Neural crest cell (in vitro differentiated cells): ENCODE results near the gene ZNF618. TPM values are rescaled to one million over a fixed set of nuclear protein-coding genes. Genes with fewer than 3 reads are reported as not detected.
A peak's percentile ranks its signal among the peaks of the same experiment; 100 is the strongest.

Source experiments
- DNase-seq: peaks from one replicate; pipeline ENCODE4 v3.0.0; 2021; ENCODE audit warnings: low read depth, mixed read lengths, low spot score
- H3K27ac Mint-ChIP-seq: one replicate; pipeline ENCODE4 v1.8.0; 2021; ENCODE audit warnings: mild to moderate bottlenecking, mixed read lengths; ENCODE audit not compliant: unreplicated experiment
- H3K27me3 Mint-ChIP-seq: 2 replicates; pipeline ENCODE4 v1.8.0; 2021; ENCODE audit warnings: low read depth, mild to moderate bottlenecking, mixed read lengths
- H3K36me3 Mint-ChIP-seq: 2 replicates; pipeline ENCODE4 v1.8.0; 2021; ENCODE audit warnings: low read depth, mild to moderate bottlenecking, mixed read lengths
- H3K4me1 Mint-ChIP-seq: 2 replicates; pipeline ENCODE4 v1.8.0; 2021; ENCODE audit warnings: mixed read lengths
- H3K4me3 Mint-ChIP-seq: one replicate; pipeline ENCODE4 v1.8.0; 2021; ENCODE audit warnings: mild to moderate bottlenecking, mixed read lengths
- H3K9me3 Mint-ChIP-seq: 2 replicates; pipeline ENCODE4 v1.8.0; 2021; ENCODE audit warnings: mixed read lengths
- total RNA-seq: library from RNA; stranded (reverse); gene quantifications from 2 replicates; pipeline ENCODE4 v1.2.1, GENCODE V29; 2021
- TF ChIP-seq, protein P1 (sequence below): fragments of 200-600 bp; sonication (generic); conservative IDR thresholded peaks from 2 replicates; pipeline ENCODE4 v1.5.0; 2021; ENCODE audit warnings: antibody characterized with exemption, mild to moderate bottlenecking

The ZNF618 gene
- total RNA-seq, 1 donor from 2014 or later = 60.8 TPM

DNA sequence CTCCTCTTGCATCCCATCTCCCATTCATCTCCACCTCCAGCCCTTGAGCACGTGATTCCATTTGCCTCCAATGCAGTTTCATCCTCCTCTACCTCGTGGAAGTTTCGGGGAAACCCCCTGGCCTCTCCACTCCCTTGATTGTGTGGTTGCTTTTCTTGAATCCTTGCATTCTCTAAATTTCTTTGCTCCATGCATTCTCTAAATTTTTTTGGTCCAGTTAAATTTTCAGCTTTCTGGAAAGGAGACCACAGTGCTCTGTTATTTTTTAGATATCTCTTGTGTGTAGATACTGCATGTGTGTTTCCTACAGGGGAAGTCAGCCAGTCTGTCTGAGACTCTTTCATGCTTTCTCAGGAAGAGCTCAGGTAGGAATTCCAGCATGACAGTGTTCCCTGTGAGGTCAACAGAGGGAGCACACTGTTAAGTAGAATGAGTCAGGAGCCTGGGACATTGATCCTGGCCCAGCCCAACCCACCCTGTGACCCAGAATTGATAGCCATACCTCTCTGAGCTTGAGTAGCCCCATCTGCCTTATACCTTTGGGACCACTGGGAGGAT lies 149.2 kb downstream of the ZNF618 start:
- H3K4me1 Mint-ChIP-seq = no peaks in the 10 kb centered on the region
- TF ChIP-seq, protein P1, sequence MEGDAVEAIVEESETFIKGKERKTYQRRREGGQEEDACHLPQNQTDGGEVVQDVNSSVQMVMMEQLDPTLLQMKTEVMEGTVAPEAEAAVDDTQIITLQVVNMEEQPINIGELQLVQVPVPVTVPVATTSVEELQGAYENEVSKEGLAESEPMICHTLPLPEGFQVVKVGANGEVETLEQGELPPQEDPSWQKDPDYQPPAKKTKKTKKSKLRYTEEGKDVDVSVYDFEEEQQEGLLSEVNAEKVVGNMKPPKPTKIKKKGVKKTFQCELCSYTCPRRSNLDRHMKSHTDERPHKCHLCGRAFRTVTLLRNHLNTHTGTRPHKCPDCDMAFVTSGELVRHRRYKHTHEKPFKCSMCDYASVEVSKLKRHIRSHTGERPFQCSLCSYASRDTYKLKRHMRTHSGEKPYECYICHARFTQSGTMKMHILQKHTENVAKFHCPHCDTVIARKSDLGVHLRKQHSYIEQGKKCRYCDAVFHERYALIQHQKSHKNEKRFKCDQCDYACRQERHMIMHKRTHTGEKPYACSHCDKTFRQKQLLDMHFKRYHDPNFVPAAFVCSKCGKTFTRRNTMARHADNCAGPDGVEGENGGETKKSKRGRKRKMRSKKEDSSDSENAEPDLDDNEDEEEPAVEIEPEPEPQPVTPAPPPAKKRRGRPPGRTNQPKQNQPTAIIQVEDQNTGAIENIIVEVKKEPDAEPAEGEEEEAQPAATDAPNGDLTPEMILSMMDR = no peak
- DNase-seq = no peak
- H3K36me3 Mint-ChIP-seq = peaks cover 62% of the 10 kb centered on the region
- H3K27me3 Mint-ChIP-seq = no peaks in the 10 kb centered on the region
- H3K9me3 Mint-ChIP-seq = peaks cover 17% of the 10 kb centered on the region
- H3K4me3 Mint-ChIP-seq = peak overlapping the region; percentile 3
- H3K27ac Mint-ChIP-seq = peak overlapping the region; percentile 16

DNA sequence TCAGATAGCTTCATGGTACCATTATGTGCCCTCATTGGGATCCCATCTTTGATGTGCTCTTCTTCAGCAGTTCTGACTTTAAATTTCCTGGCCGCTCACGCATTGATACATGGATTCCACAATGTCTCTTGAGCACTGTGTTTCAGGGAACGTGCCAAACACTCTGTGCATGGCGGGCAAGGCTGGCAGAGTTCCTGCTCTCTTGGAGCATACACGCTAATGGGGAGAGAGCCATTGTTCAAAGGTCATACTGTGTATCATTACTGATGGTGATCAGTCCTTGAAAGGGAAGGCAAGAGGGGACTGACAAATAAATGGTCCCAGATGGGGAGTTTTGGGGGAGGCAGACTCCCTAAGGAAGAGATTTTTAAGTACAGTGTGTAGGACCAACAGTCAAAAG lies 149.7 kb downstream of the ZNF618 start:
- Mint-ChIP-seq H3K4me1 (no peaks in the 10 kb centered on the region), H3K4me3 (no peak overlapping the region), H3K27ac (no peak overlapping the region), H3K36me3 (peaks cover 59% of the 10 kb centered on the region), H3K9me3 (peaks cover 16% of the 10 kb centered on the region), H3K27me3 (no peaks in the 10 kb centered on the region)
- DNase-seq = no peak
- TF ChIP-seq, protein P1 = no peak

DNA sequence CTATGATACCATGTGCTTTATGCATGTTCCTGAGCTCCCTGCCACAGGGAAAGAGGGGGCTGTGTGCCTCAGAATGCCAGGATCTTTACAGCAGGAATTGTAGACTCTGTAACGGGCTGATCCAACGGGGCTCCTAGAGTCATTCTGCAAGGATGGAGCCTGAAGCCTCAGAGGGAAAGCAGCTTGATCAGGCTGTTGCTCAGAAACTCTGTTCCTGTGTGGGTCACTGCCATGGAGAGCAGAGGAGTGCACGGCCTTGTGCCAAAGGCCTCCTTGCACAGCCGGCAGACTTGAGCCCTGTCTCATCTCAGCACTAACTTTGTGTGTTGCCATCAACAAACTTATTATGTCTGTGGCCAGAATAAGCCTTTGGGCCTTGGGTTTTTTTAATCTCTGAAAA lies 150.2 kb downstream of the ZNF618 start:
- peak overlapping the region; percentile 43 for H3K27ac Mint-ChIP-seq
- peaks cover 16% of the 10 kb centered on the region for H3K9me3 Mint-ChIP-seq
- TF ChIP-seq, protein P1 = no peak
- H3K27me3 Mint-ChIP-seq = no peaks in the 10 kb centered on the region
- H3K4me1 Mint-ChIP-seq = no peaks in the 10 kb centered on the region
- peaks cover 57% of the 10 kb centered on the region for H3K36me3 Mint-ChIP-seq
- no peak for DNase-seq
- no peak overlapping the region for H3K4me3 Mint-ChIP-seq

GRCh38 chr9:114027159-114027862 lies 151.2 kb downstream of the ZNF618 start:
- H3K4me1 Mint-ChIP-seq = no peaks in the 10 kb centered on the region
- TF ChIP-seq, protein P1 = no peak
- H3K27me3 Mint-ChIP-seq = no peaks in the 10 kb centered on the region
- H3K36me3 Mint-ChIP-seq = peaks cover 49% of the 10 kb centered on the region
- DNase-seq = no peak
- no peak overlapping the region for H3K4me3 Mint-ChIP-seq
- peaks cover 10% of the 10 kb centered on the region for H3K9me3 Mint-ChIP-seq
- H3K27ac Mint-ChIP-seq = peak overlapping the region; percentile 94

DNA sequence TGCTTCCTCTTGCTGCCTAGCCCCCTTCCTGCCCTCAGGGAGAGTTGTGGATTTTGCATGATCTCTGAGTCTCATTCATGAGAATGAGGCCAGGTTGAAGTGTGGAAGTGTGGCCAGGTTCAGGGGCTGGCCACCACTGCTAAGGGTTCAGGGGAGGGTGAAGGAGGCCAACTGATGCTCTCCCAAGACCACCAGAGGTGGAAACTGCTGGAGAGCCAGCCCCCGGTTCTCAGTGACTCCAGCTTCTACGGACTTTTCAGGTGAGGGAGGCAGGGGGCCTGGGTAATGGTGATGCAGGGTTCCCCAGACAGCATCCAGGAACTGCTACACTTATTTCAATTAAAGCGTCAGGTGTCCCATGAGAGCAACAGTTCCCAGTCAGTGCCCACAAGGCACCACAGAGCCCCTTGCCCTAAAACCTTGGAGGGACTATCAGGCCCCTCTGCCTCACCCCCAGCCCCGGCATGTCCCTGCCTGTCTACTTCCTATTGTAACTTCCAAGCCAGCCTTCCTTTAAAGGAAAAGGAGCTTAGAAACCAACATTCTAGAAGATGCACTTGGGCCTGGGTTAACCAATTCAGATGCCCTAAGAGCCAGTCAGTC lies 151.9 kb downstream of the ZNF618 start:
- DNase-seq = no peak

More for the DNA sequence above, 151.9 kb downstream of the ZNF618 start:
- Mint-ChIP-seq H3K27me3 (no peaks in the 10 kb centered on the region), H3K4me1 (peaks cover 6% of the 10 kb centered on the region), H3K9me3 (peaks cover 5% of the 10 kb centered on the region), H3K4me3 (no peak overlapping the region), H3K27ac (no peak overlapping the region), H3K36me3 (peaks cover 43% of the 10 kb centered on the region)
- TF ChIP-seq, protein P1 = no peak
